ENCODE results near the gene MRPL18. TPM values are rescaled to one million over a fixed set of nuclear protein-coding genes. Genes with fewer than 3 reads are reported as not detected.
"Not testable (repeated sequence)": the region's sequence is repeated elsewhere in the genome, so short reads cannot be mapped to it uniquely, and the experiment has no call there.

The MRPL18 gene
- total RNA-seq, 1 donor from 2014 or later: 62.6 TPM

DNA sequence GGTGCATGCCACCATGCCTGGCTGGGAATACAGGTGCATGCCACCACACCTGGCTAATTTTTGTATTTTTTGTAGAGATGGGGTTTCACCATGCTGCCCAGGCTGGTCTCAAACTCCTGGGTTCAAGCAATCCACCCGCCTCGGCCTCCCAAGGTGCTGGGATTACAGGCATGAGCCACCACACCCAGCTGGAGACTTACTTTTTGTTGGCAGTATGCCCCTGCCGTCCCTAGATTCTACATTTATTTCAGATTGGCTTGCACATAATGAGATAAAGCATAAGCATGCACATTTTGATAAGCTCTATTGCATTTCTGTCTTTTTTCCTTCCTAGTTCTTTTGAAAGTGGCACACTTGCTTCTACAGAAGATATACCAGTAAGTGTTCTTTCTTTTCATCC lies 26.5 kb downstream of the MRPL18 start:
- DNase-seq (ENCODE audit: low spot score): not testable (repeated sequence)

DNA sequence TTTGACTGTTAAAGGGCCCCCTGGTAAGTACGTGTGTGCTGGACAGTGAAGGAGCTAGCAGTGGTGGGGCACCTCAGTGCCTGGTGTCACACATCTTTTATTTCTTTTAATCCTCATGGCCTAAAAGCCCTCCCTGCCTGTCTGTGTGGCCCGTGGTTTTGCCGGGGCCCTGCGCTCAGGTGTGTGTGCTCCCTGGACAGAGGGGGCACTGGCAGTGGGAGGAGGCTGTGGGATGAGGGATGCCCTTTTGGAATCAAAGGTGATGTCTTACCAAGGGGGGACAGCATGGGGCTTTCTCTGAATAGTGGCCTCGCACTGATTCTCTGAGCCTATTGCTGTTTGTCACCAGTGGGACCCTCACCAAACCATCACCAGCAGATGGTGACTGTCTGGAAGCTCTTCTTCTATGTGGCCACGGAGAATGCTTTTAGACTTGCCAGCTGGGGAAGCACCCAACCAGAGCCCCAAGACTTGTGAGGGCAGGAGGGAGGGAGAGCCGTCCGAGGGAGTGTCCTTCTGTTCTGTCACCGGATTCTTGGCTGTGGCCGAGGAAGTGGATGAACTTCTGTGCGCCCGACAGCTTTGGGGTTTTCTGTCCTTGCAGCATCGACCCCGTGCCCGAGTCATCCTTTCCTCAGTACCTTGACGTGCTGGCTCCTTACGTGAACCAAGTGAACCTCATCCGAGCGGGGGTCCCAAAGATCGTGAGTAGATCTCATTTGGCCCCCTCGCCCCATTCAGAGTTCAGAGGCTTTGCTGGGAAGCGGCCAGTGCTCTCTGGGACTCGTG lies 27.9 kb downstream of the MRPL18 start:
- DNase-seq (ENCODE audit: low spot score): no peak

DNA sequence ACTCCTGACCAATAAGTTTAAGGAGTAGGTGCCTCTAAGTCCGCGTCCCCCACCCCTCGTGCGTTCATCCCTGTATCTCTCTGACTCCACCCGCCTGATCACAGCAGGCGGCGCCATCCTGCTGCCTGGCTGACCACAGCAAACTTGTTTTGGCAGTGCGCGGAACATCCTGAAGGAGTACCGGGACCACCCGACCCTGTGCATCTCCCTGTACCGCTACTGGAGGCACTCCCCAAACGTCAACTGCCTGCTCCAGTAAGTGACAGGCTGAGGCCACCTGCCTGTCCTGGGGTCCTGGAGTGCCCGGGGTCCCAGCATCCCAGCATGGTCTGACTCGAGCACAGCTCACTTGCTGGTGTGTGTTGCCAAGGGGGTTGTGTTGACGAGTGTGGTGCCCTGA lies 28.8 kb downstream of the MRPL18 start:
- no peak for DNase-seq (ENCODE audit: low spot score)

DNA sequence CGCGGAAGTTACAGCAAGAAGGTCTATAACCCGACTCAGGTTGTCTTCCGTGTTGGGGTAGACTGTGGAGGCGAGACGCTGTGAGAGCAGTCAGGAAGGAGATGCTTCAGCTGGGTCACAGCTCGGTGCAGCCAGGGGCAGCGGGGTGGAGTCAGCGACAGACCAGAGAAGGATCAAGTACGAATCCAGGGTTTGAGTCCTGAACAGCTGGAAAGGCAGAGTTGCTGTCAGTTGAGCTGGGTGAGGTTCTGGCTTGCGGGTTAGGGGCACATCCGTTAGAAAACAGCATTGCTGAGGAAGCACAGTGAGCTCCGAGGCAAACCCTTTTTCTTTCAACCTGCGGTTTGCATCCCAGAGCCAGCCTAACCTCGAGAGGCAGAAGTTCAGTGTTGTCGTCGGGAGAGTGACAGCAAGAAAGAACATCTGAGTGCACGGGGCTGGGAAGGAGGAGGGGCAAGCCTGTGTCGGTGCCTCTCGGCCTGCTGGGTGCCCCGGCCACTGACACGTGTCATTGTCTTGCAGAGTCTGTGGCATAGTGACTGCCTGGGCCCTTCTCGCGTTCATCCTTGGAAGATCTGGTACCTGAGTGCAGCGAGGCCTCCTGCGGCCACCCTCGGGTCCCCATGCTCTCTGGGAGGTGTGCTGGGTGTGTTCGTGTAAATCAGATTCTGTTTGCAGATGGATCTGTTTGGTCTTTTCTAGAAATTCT lies 29.8 kb downstream of the MRPL18 start:
- no peak for DNase-seq (ENCODE audit: low spot score)

DNA sequence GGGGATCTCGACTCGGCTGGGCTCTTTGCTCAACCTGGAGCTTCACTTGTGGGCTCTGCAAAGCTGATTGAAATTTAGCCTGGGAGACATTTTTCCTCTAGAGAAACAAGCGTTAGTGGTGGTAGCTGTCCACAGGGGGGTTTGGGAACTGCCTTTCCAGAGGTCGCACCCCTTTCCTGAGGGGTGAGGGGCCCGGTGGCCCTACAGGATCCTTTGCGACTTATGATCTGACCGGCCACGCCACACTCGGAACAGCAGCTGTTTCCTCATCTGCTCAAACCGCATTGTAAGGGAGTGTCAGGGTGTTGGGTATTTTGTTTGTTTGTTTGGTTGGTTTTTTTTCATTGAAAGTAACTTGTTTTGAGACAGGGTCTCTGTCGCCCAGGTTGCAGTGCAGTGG lies 30.9 kb downstream of the MRPL18 start:
- DNase-seq (ENCODE audit: low spot score): no peak

DNA sequence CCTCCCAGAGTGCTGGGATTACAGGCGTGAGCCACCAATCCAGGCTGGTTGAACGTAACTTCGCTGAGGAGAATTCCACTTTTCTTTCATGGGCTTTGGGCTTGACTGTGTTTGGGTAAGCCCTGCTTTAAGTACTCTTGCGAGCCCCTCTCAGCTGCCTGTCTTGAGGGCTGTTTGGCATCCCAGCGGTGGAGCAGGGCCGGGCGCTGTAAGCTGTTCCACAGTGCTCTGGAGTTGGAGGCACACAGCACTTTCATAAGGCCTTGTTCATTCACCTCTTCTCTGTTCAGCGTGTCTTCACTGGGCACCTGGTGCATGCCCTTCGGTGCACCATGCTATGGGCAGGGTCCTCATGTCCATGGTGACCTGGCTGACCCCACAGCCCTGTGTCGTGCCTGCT lies 31.5 kb downstream of the MRPL18 start:
- no peak for DNase-seq (ENCODE audit: low spot score)

DNA sequence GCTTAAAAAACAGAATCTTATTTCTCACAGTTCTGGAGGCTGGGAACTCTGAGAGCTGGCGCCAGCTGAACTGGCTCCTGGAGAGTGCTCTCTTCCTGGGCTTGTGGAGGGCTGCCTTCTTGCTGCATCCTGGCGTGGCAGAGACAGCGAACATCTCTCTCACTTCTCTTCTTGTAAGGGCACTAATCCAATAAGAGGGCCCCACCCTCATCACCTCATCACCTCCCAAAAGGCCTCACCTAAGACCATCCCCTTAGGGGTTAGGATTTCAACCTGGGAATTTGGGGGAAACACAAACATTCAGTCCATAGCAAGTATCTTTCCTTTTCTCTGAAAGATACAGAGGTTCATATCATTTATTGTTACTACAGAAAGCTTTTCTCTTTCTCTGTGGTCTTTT lies 33.7 kb downstream of the MRPL18 start:
- DNase-seq (ENCODE audit: low spot score): no peak

DNA sequence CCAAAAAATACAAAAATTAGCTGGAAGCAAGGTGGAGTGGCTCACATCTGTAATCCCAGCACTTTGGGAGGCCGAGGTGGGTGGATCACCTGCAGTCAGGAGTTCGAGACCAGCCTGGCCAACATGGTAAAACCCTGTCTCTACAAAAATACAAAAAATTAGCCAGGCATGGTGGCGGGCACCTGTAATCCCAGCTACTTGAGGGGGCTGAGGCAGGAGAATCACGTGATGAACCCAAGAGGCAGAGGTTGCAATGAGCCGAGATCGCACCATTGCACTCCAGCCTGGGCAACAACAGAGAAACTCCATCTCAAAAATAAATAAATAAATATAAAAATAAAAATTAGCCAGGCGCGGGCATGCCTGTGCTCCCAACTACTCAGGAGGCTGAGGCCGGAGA lies 34.4 kb downstream of the MRPL18 start:
- DNase-seq (ENCODE audit: low spot score): not testable (repeated sequence)

DNA sequence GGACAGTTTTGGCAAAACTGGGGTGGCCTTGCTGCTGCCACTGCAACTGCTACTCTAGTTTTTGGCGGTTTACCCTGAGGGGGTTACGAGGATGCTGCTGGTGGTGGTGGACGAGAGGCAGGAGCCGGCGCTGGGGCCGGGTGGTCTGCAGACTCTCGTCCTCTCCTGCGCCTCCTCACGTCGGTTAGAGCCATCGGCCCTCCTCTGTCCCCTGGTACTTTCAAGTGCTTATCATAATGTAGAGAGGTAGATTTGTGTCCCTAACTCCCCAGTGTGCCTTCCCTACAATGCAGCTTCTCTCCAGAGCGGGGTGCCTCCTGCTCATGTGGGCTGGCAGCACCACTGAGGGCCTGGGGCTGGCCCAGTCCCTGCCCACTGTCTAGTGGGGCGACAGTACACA lies 35.7 kb downstream of the MRPL18 start:
- DNase-seq (ENCODE audit: low spot score): no peak

DNA sequence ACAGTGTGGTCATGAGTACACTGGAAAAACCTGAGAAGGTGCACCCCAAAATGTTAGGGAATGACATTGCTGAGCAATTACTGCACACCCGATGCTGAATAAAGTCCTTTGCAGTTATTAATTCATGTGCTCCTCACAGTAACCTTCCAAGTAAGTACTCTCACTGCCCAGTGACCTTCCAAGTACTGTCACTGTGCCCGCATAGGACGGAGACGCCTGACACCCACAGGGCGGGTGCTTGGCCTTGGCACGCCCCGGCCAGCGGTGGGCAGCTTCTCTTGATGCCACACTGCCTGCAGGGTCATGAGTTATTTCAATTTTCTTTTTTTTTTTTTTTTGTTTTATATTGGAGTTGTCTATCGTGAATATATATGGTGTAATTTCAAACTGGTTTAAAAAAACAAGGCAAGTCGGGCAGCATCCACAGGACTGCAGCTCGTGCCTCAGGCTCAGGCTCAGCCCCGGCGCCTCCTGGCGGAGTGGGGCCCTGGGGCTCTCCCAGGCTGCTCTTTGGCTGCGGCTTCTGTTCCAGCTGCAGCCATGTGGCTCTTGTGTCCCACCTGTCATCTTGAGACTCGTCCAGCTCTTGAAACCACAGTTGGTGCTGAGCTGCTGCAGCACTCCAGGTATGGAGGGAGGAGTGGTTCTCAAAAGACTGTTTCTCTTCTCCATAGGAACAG lies 36.8 kb downstream of the MRPL18 start:
- DNase-seq (ENCODE audit: low spot score): no peak

DNA sequence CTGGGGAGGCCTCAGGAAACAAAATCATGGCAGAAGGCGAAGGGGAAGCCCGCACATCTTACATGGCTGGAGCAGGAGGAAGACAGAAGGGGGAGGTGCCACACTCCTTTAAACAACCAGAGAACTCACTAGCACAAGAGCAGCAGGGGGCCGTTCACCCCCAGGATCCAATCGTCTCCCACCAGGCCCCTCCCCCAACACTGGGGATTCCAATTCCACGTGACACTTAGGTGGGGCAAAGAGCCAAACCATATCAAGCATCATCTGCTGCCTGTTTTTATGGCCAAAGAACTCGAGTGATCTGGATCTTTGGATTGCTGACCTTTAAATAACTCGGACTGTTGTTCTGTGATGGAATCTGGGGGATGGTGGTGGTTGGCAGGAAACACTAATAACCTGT lies 37.8 kb downstream of the MRPL18 start:
- no peak for DNase-seq (ENCODE audit: low spot score)

DNA sequence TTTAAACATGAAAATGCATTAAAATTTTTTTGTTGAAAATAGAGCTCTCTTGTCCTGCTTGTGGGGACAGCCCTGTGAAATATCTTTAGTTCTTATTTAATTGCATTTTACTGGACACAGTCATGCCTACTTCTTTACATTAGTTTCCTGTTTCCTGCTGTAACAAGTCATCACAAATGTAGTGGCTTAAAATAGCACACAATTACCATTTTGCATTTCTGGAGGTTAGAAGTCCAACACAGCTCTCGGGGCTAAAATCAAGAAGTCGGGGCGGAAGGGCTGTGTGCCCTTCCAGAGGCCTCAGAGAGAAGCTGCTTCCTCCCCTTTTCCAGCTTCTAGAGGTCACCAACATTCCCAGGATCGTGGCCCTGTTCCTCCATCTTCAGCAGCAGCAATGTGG lies 39.3 kb downstream of the MRPL18 start:
- no peak for DNase-seq (ENCODE audit: low spot score)

DNA sequence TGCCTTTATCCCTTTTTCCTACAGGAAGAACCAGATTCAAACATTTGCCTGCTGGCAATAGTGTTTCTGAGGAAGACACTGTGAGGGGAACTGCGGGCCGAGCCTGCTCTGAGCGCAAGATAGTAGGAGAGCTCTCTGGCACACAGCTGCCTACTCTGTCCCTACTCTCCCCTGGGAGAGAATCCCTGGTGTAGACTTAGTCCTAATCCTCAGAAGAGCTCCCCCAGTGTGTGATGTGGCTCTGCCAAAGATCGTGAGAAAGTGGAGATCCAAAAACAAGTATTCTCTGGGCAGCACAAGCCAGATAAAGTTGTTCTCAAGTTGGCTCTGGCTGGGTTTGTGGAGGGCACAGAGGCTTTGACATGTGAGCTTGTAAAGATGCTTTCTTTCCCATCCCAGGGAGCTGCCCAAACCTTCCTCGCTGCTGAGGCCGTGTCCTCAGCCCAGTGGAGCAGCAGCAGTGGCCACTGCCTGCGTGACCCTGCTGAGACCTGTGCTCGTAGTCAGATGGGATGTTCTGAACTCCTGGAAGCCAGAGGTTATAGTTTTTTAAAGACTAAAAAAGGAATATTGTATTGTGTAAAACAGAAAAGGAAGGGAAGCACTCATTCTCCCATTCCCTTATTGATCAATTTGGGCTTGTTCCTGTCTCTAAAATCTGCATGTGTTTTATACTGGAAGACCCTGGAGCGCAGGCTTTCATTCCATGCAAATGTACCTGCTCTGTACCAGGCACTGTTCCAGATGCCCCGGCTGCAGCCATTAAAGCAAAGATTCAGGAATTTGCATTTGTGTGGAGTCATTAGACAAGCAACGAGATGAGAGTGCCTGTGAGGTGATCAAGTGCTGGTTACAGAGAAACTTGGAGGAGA lies 40.5 kb downstream of the MRPL18 start:
- DNase-seq (ENCODE audit: low spot score): no peak

DNA sequence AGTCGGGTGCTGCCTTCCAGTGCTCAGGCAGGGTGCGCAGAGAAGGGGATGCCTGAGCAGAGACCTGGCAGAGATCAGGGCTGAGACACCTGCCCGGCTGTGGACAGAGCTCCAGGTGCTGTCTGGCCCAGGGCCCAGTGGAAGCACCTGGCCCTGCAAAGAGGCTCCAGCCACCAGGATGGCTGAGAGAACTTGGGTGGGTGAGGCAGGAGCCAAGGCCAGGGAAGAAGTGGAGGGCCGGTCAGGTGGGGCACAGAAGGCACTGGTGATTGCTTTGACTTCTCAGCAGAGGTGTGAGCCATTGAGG lies 41.1 kb downstream of the MRPL18 start:
- DNase-seq (ENCODE audit: low spot score): no peak

DNA sequence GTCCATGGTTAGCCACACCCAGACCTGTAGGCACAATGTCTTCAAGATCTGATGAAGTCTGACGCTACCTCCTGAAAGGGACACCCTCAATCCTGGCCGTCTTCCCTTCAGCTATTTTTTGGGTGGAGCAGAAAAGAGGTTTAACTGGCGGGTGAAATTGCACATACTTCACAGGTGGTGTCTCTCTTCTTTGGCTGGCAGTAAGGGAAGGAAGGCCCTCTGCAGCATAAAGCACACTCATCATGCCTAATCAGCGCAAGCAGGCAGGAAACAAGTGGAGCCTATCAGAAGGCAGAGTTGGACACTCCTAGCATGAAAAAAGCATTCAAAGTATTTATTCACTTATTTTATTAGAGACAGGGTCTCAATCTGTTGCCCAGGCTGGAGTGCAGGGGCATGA lies 42.7 kb downstream of the MRPL18 start:
- DNase-seq (ENCODE audit: low spot score): no peak

DNA sequence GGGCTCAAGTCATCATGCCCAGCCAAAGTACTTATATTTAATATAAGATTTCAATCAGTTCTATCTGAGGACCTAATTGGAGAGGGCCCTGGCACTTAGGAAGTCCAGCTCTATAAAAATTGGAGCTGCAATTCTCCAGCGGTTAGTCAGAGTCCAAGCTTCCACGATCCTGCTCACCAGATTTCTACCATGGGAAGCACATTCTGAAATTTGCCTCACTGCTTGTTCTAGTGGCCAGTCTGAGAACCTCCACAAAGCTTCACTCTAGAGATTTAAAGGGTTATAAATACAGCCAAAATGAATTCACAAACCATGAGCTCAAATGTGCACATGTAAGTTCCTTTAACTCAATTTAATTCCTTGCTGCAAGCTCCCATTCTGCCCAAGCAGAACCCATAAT lies 43.3 kb downstream of the MRPL18 start:
- no peak for DNase-seq (ENCODE audit: low spot score)

DNA sequence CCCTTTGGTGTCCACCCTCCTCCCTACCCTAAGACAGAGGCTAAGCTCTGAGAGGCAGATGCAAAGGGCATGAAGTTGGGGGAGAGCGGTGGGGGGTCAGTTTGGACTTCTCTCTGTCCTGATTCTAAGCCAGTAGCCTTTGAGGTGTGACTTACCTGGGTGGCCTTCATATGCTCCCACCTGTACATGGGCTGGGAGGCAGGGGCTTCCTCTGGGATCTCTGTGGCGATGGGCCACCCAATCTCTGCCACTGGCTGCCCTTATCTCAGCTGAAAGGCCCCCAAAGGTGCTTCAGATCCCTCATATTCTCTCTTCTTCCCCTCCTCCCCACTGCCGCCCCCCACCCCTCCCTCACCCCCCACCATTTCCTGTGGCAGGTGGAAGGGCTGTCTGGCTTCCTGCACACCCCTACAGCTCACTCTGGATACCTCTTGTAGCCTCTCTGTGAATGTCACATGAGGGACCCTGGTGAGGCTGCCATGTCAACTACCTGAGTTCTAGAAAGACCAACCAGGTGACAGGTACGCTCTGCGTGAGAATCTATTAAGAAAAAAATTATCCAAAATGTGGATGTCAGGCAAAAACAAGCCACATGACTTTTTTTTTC lies 43.8 kb downstream of the MRPL18 start:
- DNase-seq (ENCODE audit: low spot score): no peak

DNA sequence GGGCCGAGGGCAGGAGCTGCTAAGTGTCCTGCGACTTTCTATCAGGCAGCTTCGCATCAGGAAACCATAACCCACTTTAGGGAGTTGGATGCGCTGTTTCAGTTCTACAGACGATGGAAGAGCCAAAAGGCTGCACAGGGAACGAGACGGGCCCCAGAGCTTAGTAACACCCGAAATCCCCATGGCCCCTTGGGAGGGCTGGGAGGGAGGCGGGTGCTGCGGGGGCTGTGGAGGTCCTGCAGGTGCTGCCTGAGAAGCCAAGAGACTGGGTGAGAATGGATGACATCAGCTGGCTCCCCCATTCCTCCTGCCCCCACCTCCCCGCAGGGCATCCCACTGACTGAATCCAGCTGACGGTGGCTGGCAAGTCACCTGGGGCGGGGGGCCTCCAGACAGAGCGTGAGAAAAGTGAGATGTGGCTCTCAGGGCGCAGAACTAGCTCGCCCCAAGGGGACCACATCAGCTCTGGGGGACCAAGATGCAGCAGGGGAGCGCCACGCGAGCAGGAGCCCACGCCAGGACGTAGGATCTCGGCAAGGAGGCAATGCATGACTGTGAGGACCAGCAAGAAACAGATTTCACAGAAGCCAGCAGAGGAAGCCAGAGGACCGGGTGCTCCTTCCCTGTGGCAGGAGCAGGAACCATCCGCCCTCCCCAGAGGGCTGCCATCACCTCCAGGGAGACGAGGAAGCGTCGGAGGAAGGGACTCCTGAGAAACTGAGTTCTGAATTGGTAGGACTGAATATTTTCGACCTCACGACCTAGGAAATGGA lies 46.6 kb downstream of the MRPL18 start:
- DNase-seq (ENCODE audit: low spot score): no peak

DNA sequence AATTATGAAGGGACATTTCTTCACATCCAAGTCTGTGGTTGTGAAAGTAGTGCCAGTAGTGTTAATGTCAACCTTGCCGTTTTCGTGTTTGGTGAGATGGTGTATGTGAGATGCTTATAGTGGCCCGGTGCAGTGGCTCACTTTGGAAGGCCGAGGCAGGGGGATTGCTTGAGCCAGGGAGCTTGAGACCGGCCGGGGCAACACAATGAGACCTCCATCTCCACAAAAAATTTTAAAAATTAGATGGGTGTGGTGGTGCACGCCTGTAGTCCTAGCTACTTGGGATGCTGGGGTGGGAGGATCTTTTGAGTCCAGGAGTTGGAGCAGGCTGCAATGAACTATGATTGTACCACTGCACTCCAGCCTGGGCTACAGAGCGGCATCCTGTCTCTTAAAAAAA lies 47.2 kb downstream of the MRPL18 start:
- DNase-seq (ENCODE audit: low spot score): no peak

DNA sequence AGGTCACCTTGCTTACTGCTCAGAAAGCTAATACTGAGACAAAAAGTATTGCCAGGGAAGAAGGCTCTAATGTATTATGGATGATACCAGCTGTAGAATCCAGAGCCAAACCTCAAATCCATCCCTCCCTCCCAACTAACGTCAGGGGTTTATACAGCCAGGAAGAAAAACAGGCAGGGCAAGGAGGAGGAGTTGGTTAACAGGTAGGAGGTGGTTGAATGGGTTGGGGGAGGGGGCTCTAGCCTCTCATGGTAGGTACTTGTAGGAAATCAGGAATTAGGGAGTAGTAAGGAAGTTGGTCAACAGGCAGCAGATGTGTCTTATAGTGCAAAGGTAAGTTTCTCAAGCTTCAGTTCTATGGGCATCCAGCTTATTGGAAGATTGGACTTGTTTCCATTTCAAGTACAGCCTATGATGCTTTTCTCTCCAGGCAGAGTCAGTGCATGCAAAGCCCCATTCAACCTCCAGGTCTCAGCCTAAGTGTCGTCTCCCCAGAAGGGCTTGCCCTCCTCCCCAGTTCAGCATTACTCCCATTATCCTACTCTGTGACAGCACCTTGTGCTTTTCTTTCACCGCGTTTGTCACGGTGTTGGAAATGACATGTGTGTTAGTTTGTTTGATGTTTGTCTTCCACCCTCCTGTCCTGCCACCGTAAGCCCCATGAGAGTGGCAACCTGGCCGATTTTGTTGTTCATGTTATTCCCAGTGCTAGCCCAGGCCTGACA lies 47.9 kb downstream of the MRPL18 start:
- no peak for DNase-seq (ENCODE audit: low spot score)
